H1 (cell line): ENCODE results near the gene RAB32. TPM values are rescaled to one million over a fixed set of nuclear protein-coding genes. Genes with fewer than 3 reads are reported as not detected.
A peak's percentile ranks its signal among the peaks of the same experiment; 100 is the strongest.

ENCODE experiments used
- CBX5 ChIP-seq: fragments of 300-800, 300-1000 bp; sonication (generic); IDR thresholded peaks from 2 replicates; pipeline ENCODE4 v1.7.1; 2016; ENCODE audit warnings: antibody characterized with exemption, low read length, low read depth
- CEBPB ChIP-seq: IDR thresholded peaks from 2 replicates; pipeline ENCODE4 v1.6.1; 2012; ENCODE audit warnings: low read depth, low read length
- EGR1 ChIP-seq: IDR thresholded peaks from 2 replicates; pipeline ENCODE4 v1.6.1; 2011; ENCODE audit warnings: low read depth, low read length, borderline replicate concordance
- GTF2F1 ChIP-seq: IDR thresholded peaks from 2 replicates; pipeline ENCODE4 v1.6.1; 2012; ENCODE audit warnings: low read depth, low read length, improper control_type of control experiment, borderline replicate concordance
- SIN3A ChIP-seq, 2 experiments: IDR thresholded peaks in 1 of 2; conservative IDR thresholded peaks in 1 of 2; 2 replicates each; pipeline ENCODE4 v1.6.1; 2011 to 2012; ENCODE audit warnings: low read length in 2 of 2, improper control_type of control experiment in 1 of 2, low read depth in 1 of 2, mild to moderate bottlenecking in 1 of 2
- SP2 ChIP-seq: IDR thresholded peaks from 2 replicates; pipeline ENCODE4 v1.6.1; 2012; ENCODE audit warnings: mild to moderate bottlenecking, low read length, inconsistent platforms
- USF2 ChIP-seq: IDR thresholded peaks from 2 replicates; pipeline ENCODE4 v1.6.1; 2011; ENCODE audit warnings: low read length, improper control_type of control experiment
- polyA plus RNA-seq, 7 experiments: library from polyadenylated mRNA; depleted of rRNA in 3 of 7; stranded (reverse) in 5 of 7; unstranded in 2 of 7; fragments of >200 nt in 5 of 7; fragments of 200-250 nt in 2 of 7; gene quantifications; 1 replicate in 5 of 7; 2 replicates in 1 of 7; 4 replicates in 1 of 7; pipeline versions ENCODE4 v1.2.1 to v1.2.3, GENCODE V29; 2011 to 2013; ENCODE audit warnings: missing spikeins in 2 of 7, mixed read lengths in 2 of 7
- total RNA-seq: library from RNA; stranded (reverse); fragmentation: NEBNext Ultra II Directional; extraction: Animal tissue kit (Norgen Biotek cat#: 25700); gene quantifications from 2 replicates; pipeline ENCODE4 v1.2.1, GENCODE V29; 2021

Gene RAB32
- total and polyA plus RNA-seq, 2 of the 8 experiments (the other 6 are each of a cell fraction or from before 2014, with no cell fraction given), result 3.9 to 6.3 TPM

DNA sequence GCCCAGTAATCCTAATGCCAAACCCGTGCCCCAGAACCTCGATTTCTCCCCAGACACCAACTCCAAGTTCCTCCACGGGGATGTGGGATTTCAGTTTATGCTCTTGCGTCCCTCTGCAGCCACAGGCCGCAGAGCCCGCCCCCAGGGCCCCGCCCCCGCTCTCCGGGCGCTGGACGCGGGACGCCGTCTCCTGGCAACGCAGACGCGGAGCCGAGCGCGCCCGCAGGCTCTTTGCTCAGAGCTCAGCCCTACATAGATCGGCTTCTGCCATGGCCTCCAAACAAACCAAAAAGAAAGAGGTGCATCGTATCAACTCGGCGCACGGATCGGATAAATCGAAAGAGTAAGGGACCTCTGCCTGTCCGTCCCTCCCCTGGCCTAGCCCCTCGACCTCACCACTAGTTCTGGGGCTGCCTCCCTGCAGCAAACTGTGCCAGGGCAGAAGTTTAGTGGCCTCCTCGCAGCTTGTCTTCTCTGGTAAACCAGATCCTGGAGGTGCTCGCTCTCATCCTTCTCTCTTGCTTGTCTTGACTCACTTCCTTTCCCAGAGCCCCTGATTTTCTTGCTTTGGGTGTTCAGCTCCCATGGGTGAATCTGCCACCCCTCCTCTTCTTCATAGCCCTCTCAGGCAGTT is 55.3 kb downstream of the RAB32 start, which contains the start of gene ADGB (continued):
- TF ChIP-seq SP2 (no peak), SIN3A (conservative IDR thresholded peaks at IDR 0.05 in 1 of 2, IDR thresholded peaks at IDR 0.05 in 1 of 2; ENCODE audit: low read depth in 1 of 2, low read length in 2 of 2) (peak; percentile 35 to 88; a peak in 2 of 4 replicates), GTF2F1 (no peak), EGR1 (peak; percentile 90), USF2 (no peak), CBX5 (no peak), CEBPB (no peak)
- TF ChIP-seq, all 59 proteins: peak for 5
